Left hindlimb (tissue), 1 donor: Measurements from ENCODE around the gene ATF7IP2.
"Not testable (repeated sequence)": the region's sequence is repeated elsewhere in the genome, so short reads cannot be mapped to it uniquely, and the experiment has no call there.

Source experiments
- DNase-seq: peaks from one replicate; pipeline ENCODE4 v3.0.0-alpha.2; 2018

The ATF7IP2 gene

GRCh38 chr16:10376229-10376628 lies 9.6 kb upstream of the ATF7IP2 start:
- DNase-seq, result no peak

DNA sequence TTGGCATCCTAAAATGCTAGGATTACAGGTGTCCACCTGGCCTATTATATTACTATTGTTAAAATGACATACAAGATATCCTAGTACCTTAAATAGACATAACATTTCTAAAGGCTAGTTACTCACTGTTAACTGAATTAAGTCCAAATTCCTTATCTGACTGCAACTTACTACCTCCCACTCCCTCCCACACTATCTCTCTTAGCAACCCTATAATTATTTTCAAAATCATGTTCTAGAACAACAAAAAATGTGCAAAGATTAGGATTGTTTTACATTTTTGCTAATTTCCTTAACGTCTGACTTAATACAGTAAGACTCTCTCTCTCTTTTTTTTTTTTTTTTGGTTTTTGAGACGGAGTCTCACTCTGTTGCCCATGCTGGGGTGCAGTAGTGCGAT lies 2.2 kb upstream of the ATF7IP2 start:
- DNase-seq, result no peak

DNA sequence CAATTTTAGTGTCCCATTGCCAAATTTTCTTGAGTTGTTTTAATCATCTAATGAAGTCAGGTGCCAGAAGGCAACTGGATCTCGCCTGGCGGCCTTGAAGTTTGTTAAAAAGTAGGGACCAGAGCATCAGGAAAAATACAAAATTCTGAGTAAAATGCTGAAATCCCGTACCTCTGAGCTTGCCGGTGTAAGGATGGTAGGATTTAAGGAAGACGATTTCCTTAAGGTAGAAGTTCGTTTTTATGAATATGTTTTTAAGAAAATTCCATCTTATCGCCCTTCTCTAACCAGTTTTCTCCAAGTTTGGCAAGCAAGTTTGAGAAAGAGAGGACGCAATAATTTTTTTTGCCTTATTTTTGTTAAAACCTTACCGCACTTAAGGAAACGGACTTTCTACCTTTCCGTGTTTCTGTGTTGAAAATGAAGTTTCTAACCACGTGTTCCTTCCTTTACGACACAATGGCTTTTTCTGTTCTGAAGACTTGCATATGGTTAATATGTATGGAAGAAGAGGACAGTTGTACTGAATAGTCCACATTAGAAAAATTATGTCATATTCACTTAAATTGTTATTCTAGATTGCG lies 748 bp downstream of the ATF7IP2 start:
- DNase-seq, result no peak

GRCh38 chr16:10387188-10387617 lies 1.3 kb downstream of the ATF7IP2 start:
- no peak for DNase-seq

DNA sequence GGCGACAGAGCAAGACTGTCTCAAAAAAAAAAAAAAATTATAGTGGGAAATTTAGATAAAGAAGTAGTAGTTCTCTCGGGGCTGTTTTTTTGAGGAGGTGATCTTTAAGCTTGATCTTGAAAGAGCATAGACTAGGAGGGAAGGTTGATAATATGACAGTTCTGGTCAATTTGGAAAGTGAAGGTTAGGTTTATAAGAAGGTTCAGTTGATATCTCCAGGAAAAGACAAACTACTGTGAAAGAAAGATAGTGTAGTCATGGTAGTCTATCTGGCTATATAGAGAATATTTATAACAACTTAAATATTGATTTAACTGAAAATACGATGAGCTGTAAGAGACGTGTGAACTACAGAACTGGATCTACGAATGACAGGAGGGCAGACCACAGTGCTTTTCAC lies 3.1 kb downstream of the ATF7IP2 start:
- DNase-seq, result no peak

DNA sequence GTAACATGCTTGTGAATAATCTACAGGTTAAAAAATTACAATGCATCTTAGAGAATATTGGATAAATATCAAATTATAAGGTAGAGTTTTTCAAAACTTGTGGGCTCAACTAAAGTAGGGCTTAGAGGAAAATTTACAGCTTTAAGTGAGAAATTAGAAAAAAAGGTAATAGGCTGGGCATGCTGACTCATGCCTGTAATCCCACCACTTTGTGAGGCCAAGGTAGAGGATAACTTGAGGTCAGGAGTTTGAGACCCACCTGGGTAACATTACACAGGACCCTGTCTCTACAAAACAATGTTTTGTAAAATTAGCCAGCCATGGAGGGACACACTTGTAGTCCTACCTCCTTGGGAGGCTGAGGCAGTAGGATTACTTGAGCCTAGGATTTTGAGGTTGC lies 4.5 kb downstream of the ATF7IP2 start:
- DNase-seq, result no peak

GRCh38 chr16:10390867-10391266 lies 5.0 kb downstream of the ATF7IP2 start:
- DNase-seq, result no peak

GRCh38 chr16:10391339-10391738 lies 5.5 kb downstream of the ATF7IP2 start:
- DNase-seq, result no peak

- DNase-seq, result no peak
Observed at GRCh38 chr16:10402975-10403374, 17.1 kb downstream of the ATF7IP2 start.

DNA sequence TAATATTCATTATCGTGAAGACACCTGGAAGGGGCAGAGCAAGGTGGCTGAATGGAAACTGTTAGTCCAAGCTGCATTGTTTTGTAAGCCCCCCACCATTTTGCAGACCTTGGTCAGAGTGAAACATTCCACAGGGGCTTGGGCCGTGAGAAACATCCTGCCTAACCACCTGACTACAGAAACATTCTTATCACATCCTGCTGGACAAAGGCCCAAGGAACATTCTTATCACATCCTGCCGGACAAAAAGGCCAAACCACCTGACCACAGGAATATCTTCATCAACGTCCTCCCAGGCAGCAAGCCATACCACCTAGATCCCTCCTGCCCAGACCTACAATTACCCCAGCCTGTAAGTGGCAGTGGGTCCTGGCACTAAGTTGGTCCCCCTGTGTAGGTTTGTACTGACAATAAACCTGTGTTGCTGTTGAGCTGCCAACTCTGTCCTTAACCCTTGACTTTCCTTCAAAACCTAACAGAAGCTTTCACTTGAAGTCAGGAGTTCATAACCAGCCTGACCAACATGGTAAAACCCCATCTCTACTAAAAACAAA lies 19.6 kb downstream of the ATF7IP2 start:
- DNase-seq, result no peak

- no peak for DNase-seq
Observed at GRCh38 chr16:10408824-10409381, 23.0 kb downstream of the ATF7IP2 start.

DNA sequence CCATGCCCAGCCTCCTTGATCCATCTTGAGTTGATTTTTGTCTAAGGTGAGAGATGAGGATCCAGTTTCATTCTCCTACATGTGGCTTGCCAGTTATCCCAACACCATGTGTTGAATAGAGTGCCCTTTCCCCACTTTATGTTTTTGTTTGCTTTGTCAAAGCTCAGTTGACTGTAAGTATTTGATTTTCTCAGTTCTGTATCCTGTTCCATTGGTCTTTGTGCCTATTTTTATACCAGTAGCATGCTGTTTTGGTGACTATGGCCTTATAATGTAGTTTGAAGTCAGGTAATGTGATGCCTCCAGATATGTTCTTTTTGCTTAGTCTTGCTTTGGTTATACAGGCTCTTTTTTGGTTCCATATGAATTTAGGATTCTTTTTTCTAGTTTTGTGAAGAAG lies 23.9 kb downstream of the ATF7IP2 start:
- DNase-seq, result not testable (repeated sequence)

- DNase-seq, result no peak
Observed at GRCh38 chr16:10410469-10410868, 24.6 kb downstream of the ATF7IP2 start.

- DNase-seq, result no peak
Observed at GRCh38 chr16:10412935-10413601, 27.2 kb downstream of the ATF7IP2 start.

DNA sequence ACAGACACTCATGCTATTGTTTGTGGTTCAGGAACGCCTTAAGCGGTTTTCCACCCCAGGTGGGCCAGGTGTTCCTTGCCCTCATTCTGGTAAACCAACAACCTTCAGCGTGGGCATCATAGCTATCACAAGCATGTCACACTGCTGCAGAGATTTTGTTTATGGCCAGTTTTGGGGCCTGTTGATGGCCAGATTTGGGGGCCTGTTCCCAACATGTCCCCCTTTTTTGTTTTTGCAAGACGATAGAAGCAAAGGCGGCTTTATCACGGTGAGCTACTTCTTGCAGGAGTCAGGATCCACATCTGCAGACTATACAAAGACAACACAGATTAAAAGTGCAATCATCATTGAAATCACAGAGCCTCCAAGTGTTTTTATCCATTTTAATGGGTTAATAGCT lies 32.3 kb downstream of the ATF7IP2 start:
- DNase-seq, result not testable (repeated sequence)

DNA sequence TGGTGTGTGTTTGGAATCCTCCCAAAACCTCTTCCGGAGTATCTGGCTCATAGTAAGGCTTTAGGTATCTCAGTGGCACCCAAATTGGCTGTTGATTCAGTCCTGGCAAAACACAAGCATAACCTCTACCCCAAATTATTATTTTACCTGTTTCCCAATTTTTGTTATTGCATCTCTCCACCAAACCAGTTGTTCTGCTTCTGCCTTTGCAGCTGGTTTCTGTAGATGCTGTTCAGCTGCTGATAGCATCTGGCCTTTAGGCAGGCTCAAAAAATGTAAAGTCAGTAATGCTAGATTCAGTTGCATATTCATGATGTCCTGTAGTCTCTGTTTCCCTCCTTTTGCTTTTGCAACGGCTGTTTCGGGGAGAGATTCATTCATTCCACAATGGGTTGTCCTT lies 33.8 kb downstream of the ATF7IP2 start:
- no peak for DNase-seq

DNA sequence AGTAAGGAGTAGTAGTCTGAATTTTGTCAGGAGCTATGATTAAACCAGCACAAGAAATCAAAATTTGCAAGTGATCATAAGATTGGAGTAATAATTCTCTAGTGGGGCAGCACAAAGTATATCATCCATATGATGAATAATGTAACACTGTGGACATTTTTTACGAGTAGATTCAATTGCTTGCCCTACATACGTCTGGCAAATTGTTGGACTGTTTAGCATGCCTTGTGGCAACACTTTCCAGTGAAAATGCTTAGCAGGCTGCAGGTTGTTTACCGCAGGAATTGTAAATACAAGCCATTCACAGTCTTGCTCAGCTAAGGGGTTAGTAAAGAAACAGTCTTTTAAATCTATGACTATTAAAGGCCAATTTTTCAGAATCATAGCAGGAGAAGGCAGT lies 35.7 kb downstream of the ATF7IP2 start:
- DNase-seq, result no peak

DNA sequence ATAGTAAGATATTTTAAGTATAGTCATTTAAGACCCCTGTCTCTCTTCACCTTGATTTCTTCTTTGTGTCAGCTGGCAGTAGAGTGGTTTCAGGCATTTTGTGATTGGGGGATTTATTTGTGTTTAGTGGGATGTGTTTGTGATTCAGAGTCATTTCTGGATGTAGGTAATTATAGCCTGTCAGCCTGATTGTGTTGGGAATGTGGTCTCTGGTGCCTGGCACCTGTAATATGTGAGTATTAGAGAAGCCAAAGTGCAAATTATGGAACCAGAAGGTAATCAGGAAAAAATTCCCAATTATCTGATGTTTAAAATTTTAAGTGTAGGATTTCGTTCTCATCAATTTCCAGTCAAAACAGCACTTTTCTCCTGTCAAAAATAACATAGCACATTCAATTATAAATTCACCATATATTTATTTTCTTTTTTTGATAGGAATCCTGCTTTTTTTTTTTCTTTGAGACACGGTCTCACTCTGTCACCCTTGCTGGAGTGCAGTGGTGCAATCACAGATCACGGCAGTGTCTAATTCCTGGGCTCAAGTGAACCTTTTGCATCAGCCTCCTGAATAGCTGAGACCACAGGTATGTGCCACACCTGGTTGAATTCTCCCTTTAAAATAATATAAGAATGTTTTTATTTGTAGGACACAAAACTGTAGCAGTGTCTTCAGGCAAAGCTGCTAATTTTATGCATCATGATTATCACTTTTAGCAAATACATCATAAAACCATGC lies 42.7 kb downstream of the ATF7IP2 start:
- DNase-seq, result no peak

DNA sequence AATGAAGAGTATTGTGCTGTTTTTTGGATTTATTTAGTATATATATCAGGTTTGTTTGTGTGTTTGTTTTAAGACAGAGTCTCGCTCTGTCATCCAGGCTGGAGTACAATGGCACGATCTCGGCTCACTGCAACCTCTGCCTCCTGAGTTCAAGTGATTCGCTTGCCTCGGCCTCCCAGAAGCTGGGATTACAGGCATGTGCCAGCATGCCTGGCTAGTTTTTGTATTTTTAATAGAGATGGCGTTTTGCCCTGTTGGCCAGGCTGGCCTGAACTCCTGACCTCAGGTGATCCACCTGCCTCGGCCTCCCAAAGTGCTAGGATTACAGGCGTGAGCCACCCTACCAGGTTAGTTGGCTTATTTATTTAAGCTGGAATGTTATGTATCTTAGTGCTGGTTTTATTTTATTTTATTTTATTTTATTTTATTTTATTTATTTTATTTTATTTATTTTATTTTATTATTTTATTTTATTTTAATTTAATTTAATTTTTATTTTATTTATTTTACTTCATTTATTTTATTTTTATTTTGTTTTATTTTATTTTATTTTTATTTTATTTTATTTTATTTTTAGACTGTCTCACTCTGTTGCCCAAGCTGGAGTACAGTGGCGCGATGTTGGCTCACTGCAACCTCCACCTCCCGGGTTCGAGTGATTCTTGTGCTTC lies 43.6 kb downstream of the ATF7IP2 start:
- not testable (repeated sequence) for DNase-seq

GRCh38 chr16:10441726-10442125 lies 55.9 kb downstream of the ATF7IP2 start:
- no peak for DNase-seq

- DNase-seq, result no peak
Observed at GRCh38 chr16:10447289-10447688, 61.4 kb downstream of the ATF7IP2 start.

DNA sequence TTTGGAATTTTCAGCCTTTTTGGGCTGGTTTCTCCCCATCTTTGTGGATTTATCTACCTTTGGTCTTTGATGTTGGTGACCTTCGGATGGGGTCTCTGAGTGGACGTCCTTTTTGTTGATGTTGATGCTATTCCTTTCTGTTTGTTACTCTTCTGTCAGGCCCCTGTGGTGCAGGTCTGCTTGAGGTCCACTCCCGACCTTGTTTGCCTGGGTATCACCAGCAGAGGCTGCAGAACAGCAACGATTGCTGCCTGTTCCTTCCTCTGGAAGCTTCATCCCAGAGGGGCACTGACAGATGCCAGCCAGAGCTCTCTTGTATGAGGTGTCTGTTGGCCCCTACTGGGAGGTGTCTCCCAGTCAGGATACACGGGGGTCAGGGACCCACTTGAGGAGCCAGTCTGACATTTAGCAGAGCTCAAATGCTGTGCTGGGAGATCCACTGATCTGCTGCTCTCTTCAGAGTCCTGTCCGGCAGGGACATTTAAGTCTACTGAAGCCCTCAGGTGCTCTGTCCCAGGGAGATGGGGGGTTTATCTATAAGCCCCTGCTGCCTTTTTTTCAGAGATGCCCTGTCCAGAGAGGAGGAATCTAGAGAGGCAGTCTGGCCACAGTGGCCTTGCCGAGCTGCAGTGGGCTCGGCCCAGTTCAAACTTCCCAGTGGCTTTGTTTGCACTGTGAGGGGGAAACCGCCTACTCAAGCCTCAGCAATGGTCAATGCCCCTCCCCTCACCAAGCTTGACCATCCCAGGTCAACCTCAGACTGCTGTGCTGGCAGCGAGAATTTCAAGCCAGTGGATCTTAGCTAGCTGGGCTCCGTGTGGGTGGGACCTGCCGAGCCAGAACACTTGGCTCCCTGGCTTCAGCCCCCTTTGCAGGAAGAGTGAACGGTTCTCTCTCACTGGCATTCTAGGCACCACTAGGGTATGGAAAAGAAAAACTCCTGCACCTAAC lies 66.6 kb downstream of the ATF7IP2 start:
- DNase-seq, result not testable (repeated sequence)
